HEK293 (cell line): Measurements from ENCODE around the gene APOBEC3C.

Source experiments
- CTCF ChIA-PET: fragments of 350-600 bp; formaldehyde crosslinking; extraction: SDS; loops from one replicate; lab custom pipeline; 2021; ENCODE audit warnings: antibody characterized with exemption; lab: Yijun Ruan, JAX
- POLR2A ChIA-PET: fragments of 300-600 bp; formaldehyde crosslinking; extraction: SDS; loops from one replicate; lab custom pipeline; 2020; ENCODE audit warnings: antibody characterized with exemption, inconsistent platforms; lab: Yijun Ruan, JAX
- H3K27ac ChIP-seq: fragments of 200-500 bp; sonication (Bioruptor generic); 2 replicates; pipeline ENCODE4 v1.5.1; 2014; ENCODE audit warnings: low read depth, low read length, control low read depth, inconsistent platforms; ENCODE audit errors: extremely low read depth
- H3K36me3 ChIP-seq, 2 experiments: fragments of 200-500 bp in 1 of 2; sonication (Bioruptor generic) in 1 of 2; 1 replicate in 1 of 2; 2 replicates in 1 of 2; pipeline ENCODE4 v1.5.1; 2014 to 2017; ENCODE audit warnings: inconsistent platforms in 2 of 2, low read length in 2 of 2; ENCODE audit not compliant: control insufficient read depth in 2 of 2, insufficient read depth in 1 of 2
- H3K4me1 ChIP-seq: fragments of 200-500 bp; sonication (Bioruptor generic); 2 replicates; pipeline ENCODE4 v1.5.1; 2014; ENCODE audit warnings: mild to moderate bottlenecking, low read length, inconsistent platforms; ENCODE audit not compliant: control insufficient read depth, insufficient read depth
- H3K4me3 ChIP-seq: 2 replicates; pipeline ENCODE4 v1.5.1; 2011; ENCODE audit warnings: low read depth, mild to moderate bottlenecking, control low read depth, low read length, moderate library complexity
- H3K9me3 ChIP-seq: fragments of 200-500 bp; sonication (Bioruptor generic); 2 replicates; pipeline ENCODE4 v1.5.1; 2014; ENCODE audit warnings: low read depth, low read length, inconsistent platforms; ENCODE audit not compliant: control insufficient read depth, insufficient read depth
- HOXC10 ChIP-seq: sonication (generic); formaldehyde crosslinking; IDR thresholded peaks from 2 replicates; pipeline ENCODE4 v1.8.1; 2023; ENCODE audit warnings: mild to moderate bottlenecking, missing genetic modification reagents
- IKZF3 ChIP-seq: fragments of 450-650 bp; IDR thresholded peaks from 2 replicates; pipeline ENCODE4 v1.5.0; 2018; ENCODE audit warnings: missing biosample characterization, mild to moderate bottlenecking, missing genetic modification characterization, moderate library complexity
- REST ChIP-seq: fragments of 450-650 bp; formaldehyde crosslinking; IDR thresholded peaks from 2 replicates; pipeline ENCODE4 v1.5.1; 2016; ENCODE audit warnings: missing biosample characterization, missing genetic modification characterization
- SCRT2 ChIP-seq: fragments of 450-650 bp; formaldehyde crosslinking; IDR thresholded peaks from 2 replicates; pipeline ENCODE4 v1.5.1; 2016; ENCODE audit warnings: missing biosample characterization, missing genetic modification characterization
- TRIM28 ChIP-seq: IDR thresholded peaks from 2 replicates; pipeline ENCODE4 v1.6.1; 2011; ENCODE audit warnings: low read length, control low read depth, borderline replicate concordance
- ZBTB17 ChIP-seq: fragments of 450-650 bp; formaldehyde crosslinking; IDR thresholded peaks from 2 replicates; pipeline ENCODE4 v1.5.1; 2016; ENCODE audit warnings: missing biosample characterization, missing genetic modification characterization
- ZBTB8A ChIP-seq: fragments of 450-650 bp; formaldehyde crosslinking; IDR thresholded peaks from 2 replicates; pipeline ENCODE4 v1.5.1; 2016; ENCODE audit warnings: missing biosample characterization, missing genetic modification characterization
- ZFP41 ChIP-seq: fragments of 450-650 bp; formaldehyde crosslinking; IDR thresholded peaks from 2 replicates; pipeline ENCODE4 v1.5.1; 2016; ENCODE audit warnings: missing biosample characterization, missing genetic modification characterization, borderline replicate concordance
- ZIC2 ChIP-seq: fragments of 450-650 bp; formaldehyde crosslinking; IDR thresholded peaks from 2 replicates; pipeline ENCODE4 v1.5.1; 2016; ENCODE audit warnings: missing biosample characterization, missing genetic modification characterization
- ZNF133 ChIP-seq: fragments of 450-650 bp; formaldehyde crosslinking; IDR thresholded peaks from 2 replicates; pipeline ENCODE4 v1.5.1; 2016; ENCODE audit warnings: missing biosample characterization, missing genetic modification characterization
- ZNF146 ChIP-seq: fragments of 450-650 bp; formaldehyde crosslinking; IDR thresholded peaks from 2 replicates; pipeline ENCODE4 v1.5.1; 2016; ENCODE audit warnings: missing biosample characterization, missing genetic modification characterization
- ZNF19 ChIP-seq: fragments of 450-650 bp; formaldehyde crosslinking; IDR thresholded peaks from 2 replicates; pipeline ENCODE4; 2016; ENCODE audit warnings: missing biosample characterization, missing genetic modification characterization, low read depth
- ZNF211 ChIP-seq: fragments of 450-650 bp; formaldehyde crosslinking; IDR thresholded peaks from 2 replicates; pipeline ENCODE4 v1.5.1; 2016; ENCODE audit warnings: low read depth, missing biosample characterization, missing genetic modification characterization
- ZNF214 ChIP-seq: fragments of 450-650 bp; formaldehyde crosslinking; IDR thresholded peaks from 2 replicates; pipeline ENCODE4 v1.5.1; 2017; ENCODE audit warnings: missing biosample characterization, mild to moderate bottlenecking, missing genetic modification characterization, borderline replicate concordance
- ZNF223 ChIP-seq: fragments of 450-650 bp; formaldehyde crosslinking; IDR thresholded peaks from 2 replicates; pipeline ENCODE4 v1.5.1; 2016; ENCODE audit warnings: missing biosample characterization, missing genetic modification characterization
- ZNF239 ChIP-seq: fragments of 450-650 bp; formaldehyde crosslinking; IDR thresholded peaks from 2 replicates; pipeline ENCODE4 v1.5.1; 2016; ENCODE audit warnings: missing biosample characterization, missing genetic modification characterization
- ZNF274 ChIP-seq, 2 experiments: fragments of 200-500 bp in 1 of 2; fragments of 450-650 bp in 1 of 2; sonication (Bioruptor generic) in 1 of 2; formaldehyde crosslinking in 1 of 2; IDR thresholded peaks; 2 replicates each; pipeline versions ENCODE4 v1.5.1 to v1.6.1; 2014 to 2016; ENCODE audit warnings: borderline replicate concordance in 1 of 2, inconsistent platforms in 1 of 2, low read length in 1 of 2, missing biosample characterization in 1 of 2, missing genetic modification characterization in 1 of 2
- ZNF341 ChIP-seq: fragments of 450-650 bp; formaldehyde crosslinking; IDR thresholded peaks from 2 replicates; pipeline ENCODE4; 2016; ENCODE audit warnings: low read depth, missing biosample characterization, missing genetic modification characterization
- ZNF426 ChIP-seq: fragments of 450-650 bp; formaldehyde crosslinking; IDR thresholded peaks from 2 replicates; pipeline ENCODE4 v1.5.1; 2017; ENCODE audit warnings: missing biosample characterization, missing genetic modification characterization, mild to moderate bottlenecking, inconsistent platforms, moderate library complexity
- ZNF549 ChIP-seq: fragments of 450-650 bp; IDR thresholded peaks from 2 replicates; pipeline ENCODE4 v1.5.1; 2018; ENCODE audit warnings: missing biosample characterization, missing genetic modification characterization, mild to moderate bottlenecking, inconsistent platforms, moderate library complexity
- ZNF560 ChIP-seq: fragments of 450-650 bp; formaldehyde crosslinking; IDR thresholded peaks from 2 replicates; pipeline ENCODE4 v1.5.1; 2017; ENCODE audit warnings: missing biosample characterization, missing genetic modification characterization, borderline replicate concordance
- ZNF629 ChIP-seq: fragments of 450-650 bp; formaldehyde crosslinking; IDR thresholded peaks from 2 replicates; pipeline ENCODE4 v1.5.1; 2017; ENCODE audit warnings: missing biosample characterization, missing genetic modification characterization
- ZNF654 ChIP-seq: fragments of 450-650 bp; formaldehyde crosslinking; IDR thresholded peaks from 2 replicates; pipeline ENCODE4 v1.5.1; 2016; ENCODE audit warnings: low read depth, missing biosample characterization, missing genetic modification characterization
- ZNF677 ChIP-seq: fragments of 450-650 bp; IDR thresholded peaks from 2 replicates; pipeline ENCODE4 v1.5.0; 2018; ENCODE audit warnings: missing biosample characterization, mild to moderate bottlenecking, missing genetic modification characterization, moderate library complexity
- ZNF692 ChIP-seq: fragments of 450-650 bp; formaldehyde crosslinking; IDR thresholded peaks from 2 replicates; pipeline ENCODE4 v1.5.1; 2016; ENCODE audit warnings: missing biosample characterization, missing genetic modification characterization
- ZNF701 ChIP-seq: fragments of 450-650 bp; formaldehyde crosslinking; IDR thresholded peaks from 2 replicates; pipeline ENCODE4 v1.5.1; 2016; ENCODE audit warnings: missing biosample characterization, missing genetic modification characterization
- ZNF704 ChIP-seq: fragments of 450-650 bp; formaldehyde crosslinking; IDR thresholded peaks from 2 replicates; pipeline ENCODE4 v1.5.1; 2016; ENCODE audit warnings: missing biosample characterization, missing genetic modification characterization
- ZNF837 ChIP-seq: fragments of 450-650 bp; formaldehyde crosslinking; IDR thresholded peaks from 2 replicates; pipeline ENCODE4 v1.5.1; 2016; ENCODE audit warnings: missing biosample characterization, missing genetic modification characterization
- ZSCAN5A ChIP-seq: fragments of 450-650 bp; formaldehyde crosslinking; IDR thresholded peaks from 2 replicates; pipeline ENCODE4 v1.5.1; 2016; ENCODE audit warnings: missing biosample characterization, missing genetic modification characterization
- ZXDB ChIP-seq: fragments of 450-650 bp; formaldehyde crosslinking; IDR thresholded peaks from 2 replicates; pipeline ENCODE4 v1.5.1; 2016; ENCODE audit warnings: missing biosample characterization, missing genetic modification characterization

The APOBEC3C gene

GRCh38 chr22:39013942-39014722, at the start of gene APOBEC3C:
Gene APOBEC3C, plus strand, starts transcription at chr22:39014257. Its CDS starts 106 bp downstream, at chr22:39014363.
- peak within 1 kb of the TSS; percentile 53 for H3K4me3 ChIP-seq
- H3K27ac ChIP-seq = peak within 1 kb of the TSS; percentile 85
- no peaks in the 10 kb centered on the region for H3K4me1 ChIP-seq
- no peaks in the 10 kb centered on the region for H3K9me3 ChIP-seq
- ChIA-PET CTCF (interaction anchor here (0.6 to 3.4 kb wide), 6 partner anchors 11 to 824 kb away, joined by 3 to 15 read pairs (median 4); no protein-coding TSS in a partner anchor), POLR2A (no interaction called here)
- peaks cover 0 to 16% of the 10 kb centered on the region in 2 experiments; a peak in 2 of 3 replicates for H3K36me3 ChIP-seq
- no peak for TF ChIP-seq ZFP41 (tag by site-specific recombination)
- TF ChIP-seq ZNF549 (tag by site-specific recombination) = no peak
- TF ChIP-seq ZNF146 (tag by site-specific recombination) = no peak
- no peak for TF ChIP-seq ZNF837 (tag by site-specific recombination)
- TF ChIP-seq REST = no peak
- TF ChIP-seq ZIC2 (tag by site-specific recombination) = peak; percentile 99
- no peak for TF ChIP-seq SCRT2 (tag by site-specific recombination)
- no peak for TF ChIP-seq ZNF560 (tag by site-specific recombination)
- no peak for TF ChIP-seq ZNF426 (tag by site-specific recombination)
- TF ChIP-seq ZNF677 (tag by site-specific recombination) = no peak
- TF ChIP-seq HOXC10 (CRISPR knock-in tag) = no peak
- no peak for TF ChIP-seq ZNF239 (tag by site-specific recombination)
- no peak for TF ChIP-seq ZNF704
- no peak for TF ChIP-seq ZNF654 (tag by site-specific recombination)
- no peak for TF ChIP-seq ZNF214 (tag by site-specific recombination)
- TF ChIP-seq ZNF341 (tag by site-specific recombination) = no peak
- no peak for TF ChIP-seq ZNF133
- no peak for TF ChIP-seq TRIM28
- peak; percentile 71; the same call in 1 of the 2 replicates for TF ChIP-seq ZXDB
- peak; percentile 71 for TF ChIP-seq ZNF692 (tag by site-specific recombination)
- peak; percentile 83 for TF ChIP-seq IKZF3
- no peak for TF ChIP-seq ZNF701 (tag by site-specific recombination)
- TF ChIP-seq ZSCAN5A (tag by site-specific recombination) = no peak
- no peak for TF ChIP-seq ZNF211 (tag by site-specific recombination)
- peak; percentile 34; the same call in 1 of the 2 replicates for TF ChIP-seq ZBTB8A (tag by site-specific recombination)
- TF ChIP-seq ZNF274 (IDR thresholded peaks at IDR 0.05; ENCODE audit: low read length) = no peak
- no peak for TF ChIP-seq ZNF274 (tag by site-specific recombination; IDR thresholded peaks at IDR 0.05; ENCODE audit: borderline replicate concordance)
- TF ChIP-seq ZNF629 (tag by site-specific recombination) = no peak
- no peak for TF ChIP-seq ZNF223 (tag by site-specific recombination)
- TF ChIP-seq ZNF19 (tag by site-specific recombination) = no peak
- TF ChIP-seq ZBTB17 (tag by site-specific recombination) = peak; percentile 71
